Gastroesophageal sphincter (tissue), 3 donors: ENCODE data around the gene KCNG4.

Experiments
- POLR2A ChIP-seq, 2 donors: fragments of 450-650 bp; IDR thresholded peaks; one replicate each; pipeline ENCODE4 v1.6.1; 2017; ENCODE audit warnings: antibody characterized with exemption in 2 of 2, mild to moderate bottlenecking in 2 of 2, moderate library complexity in 1 of 2
- POLR2AphosphoS5 ChIP-seq: sonication (generic); formaldehyde crosslinking; IDR thresholded peaks from one replicate; pipeline ENCODE4 v1.6.1; 2017; ENCODE audit warnings: antibody characterized with exemption
- TF ChIP-seq, protein P1 (sequence below), 4 experiments: fragments of 200-600 bp in 2 of 4; fragments of 450-650 bp in 2 of 4; sonication (generic) in 1 of 4; IDR thresholded peaks; one replicate each; pipeline ENCODE4 v1.5.1; 2017 to 2019; ENCODE audit warnings: antibody characterized with exemption in 4 of 4, mild to moderate bottlenecking in 2 of 4, moderate library complexity in 2 of 4

DNA sequence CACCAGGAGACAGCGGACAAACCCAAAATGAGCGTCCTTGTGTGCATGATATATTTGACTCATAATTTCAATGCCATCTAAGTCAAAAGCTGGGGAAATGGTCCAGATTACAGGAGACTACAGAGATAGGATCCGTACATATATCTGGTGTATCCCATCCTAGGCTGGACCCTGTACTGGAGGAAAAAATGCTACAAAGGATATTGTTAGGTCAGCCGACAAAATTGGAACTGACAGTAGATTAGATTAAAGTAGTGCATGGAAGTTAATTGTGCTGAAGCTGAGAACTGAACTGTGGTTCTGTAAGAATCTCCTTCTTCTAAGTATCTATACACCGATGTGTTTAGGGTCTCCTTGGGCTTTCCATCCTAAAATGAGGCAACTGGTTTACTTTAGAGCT, 24.3 kb downstream of the KCNG4 start:
- TF ChIP-seq, protein P1, sequence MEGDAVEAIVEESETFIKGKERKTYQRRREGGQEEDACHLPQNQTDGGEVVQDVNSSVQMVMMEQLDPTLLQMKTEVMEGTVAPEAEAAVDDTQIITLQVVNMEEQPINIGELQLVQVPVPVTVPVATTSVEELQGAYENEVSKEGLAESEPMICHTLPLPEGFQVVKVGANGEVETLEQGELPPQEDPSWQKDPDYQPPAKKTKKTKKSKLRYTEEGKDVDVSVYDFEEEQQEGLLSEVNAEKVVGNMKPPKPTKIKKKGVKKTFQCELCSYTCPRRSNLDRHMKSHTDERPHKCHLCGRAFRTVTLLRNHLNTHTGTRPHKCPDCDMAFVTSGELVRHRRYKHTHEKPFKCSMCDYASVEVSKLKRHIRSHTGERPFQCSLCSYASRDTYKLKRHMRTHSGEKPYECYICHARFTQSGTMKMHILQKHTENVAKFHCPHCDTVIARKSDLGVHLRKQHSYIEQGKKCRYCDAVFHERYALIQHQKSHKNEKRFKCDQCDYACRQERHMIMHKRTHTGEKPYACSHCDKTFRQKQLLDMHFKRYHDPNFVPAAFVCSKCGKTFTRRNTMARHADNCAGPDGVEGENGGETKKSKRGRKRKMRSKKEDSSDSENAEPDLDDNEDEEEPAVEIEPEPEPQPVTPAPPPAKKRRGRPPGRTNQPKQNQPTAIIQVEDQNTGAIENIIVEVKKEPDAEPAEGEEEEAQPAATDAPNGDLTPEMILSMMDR (IDR thresholded peaks at IDR 0.05): no peak
- no peak for TF ChIP-seq POLR2AphosphoS5
- TF ChIP-seq POLR2A (IDR thresholded peaks at IDR 0.05): no peak
